ENCODE results near the gene DCUN1D3.
"Not testable (repeated sequence)": the region's sequence is repeated elsewhere in the genome, so short reads cannot be mapped to it uniquely, and the experiment has no call there.

The DCUN1D3 gene

DNA sequence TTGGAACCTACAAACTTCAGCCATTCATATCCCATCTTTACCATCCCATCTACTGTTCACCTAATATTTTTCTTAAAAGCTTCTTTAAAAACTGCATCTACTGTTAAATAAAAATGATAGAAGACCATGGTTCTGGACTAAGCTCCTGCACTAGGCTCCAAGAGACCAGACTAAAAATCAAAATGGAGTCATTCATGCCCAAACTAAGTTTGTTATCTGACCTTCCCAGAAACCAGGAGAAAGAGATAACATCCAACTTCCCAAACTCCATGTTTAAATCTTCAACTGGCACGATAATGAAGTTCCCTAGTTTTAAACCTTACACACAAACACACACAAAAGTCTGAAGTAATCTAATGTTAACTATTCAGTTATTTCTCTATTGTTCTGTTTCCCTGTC is 13.8 kb downstream of the DCUN1D3 start:
- no peak for DNase-seq

DNA sequence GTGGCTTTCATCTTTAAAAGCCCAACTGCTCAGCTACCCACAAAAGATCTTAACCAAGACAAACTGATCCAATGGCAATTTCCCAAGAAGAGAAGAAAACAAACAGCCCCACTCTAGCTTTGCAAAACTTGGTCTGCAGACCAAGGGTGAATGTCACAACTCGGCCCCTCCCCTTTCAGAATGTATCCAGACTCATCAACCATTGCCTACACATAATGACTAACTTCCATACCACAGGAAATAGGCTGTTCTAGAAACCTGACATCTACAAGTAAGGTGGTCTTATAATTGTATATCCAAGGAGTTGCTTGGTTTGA is 16.0 kb downstream of the DCUN1D3 start:
- no peak for DNase-seq

DNA sequence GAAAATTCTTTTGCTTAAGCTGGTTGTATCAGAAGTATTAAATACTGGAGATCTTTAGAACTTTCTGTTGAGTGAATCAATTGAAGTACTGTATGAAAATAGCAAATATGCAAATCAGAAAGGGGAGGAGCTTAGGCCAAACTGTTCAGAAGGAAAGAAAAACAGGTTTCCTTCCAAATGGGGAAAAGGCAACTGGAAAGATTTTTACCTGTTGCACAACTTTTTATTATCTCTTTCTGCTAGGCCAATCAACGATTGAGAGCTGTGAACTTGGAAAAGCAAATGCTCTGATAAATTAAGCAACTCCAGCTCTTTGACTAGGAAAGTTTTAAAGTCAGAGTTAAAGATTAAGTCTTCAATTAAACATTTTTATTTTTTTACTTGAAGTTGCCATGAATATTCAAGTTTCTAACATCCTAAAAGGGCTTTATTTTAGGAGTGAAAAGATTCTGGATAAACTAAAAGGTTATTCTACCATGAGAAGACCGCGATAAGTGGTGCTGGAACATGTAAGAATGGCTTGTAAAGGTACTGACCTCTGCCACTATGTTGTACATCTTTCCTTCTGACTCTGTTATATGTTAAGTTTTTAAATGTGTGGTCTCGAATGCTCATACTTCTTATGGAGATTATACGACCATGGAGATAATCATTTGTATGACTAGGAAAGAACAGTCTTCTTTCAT is 16.5 kb downstream of the DCUN1D3 start:
- DNase-seq, result no peak

DNA sequence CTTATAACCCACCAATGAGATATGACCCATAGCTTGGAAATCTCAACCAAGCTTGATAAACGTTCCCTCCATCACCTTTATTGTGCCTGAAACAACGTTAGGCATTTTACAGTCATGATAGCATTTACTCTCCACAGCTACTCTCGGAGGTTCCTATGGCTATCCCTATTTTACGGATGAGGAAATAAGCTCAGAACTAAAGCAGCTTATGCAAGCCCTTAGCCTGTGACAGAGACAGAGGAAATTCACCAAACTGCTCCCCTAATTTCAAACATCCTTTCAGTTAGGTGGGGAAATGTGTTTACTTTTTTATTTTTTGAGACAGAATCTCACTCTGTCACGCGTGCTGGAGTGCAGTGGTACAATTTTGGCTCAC is 18.7 kb downstream of the DCUN1D3 start:
- DNase-seq, result no peak

DNA sequence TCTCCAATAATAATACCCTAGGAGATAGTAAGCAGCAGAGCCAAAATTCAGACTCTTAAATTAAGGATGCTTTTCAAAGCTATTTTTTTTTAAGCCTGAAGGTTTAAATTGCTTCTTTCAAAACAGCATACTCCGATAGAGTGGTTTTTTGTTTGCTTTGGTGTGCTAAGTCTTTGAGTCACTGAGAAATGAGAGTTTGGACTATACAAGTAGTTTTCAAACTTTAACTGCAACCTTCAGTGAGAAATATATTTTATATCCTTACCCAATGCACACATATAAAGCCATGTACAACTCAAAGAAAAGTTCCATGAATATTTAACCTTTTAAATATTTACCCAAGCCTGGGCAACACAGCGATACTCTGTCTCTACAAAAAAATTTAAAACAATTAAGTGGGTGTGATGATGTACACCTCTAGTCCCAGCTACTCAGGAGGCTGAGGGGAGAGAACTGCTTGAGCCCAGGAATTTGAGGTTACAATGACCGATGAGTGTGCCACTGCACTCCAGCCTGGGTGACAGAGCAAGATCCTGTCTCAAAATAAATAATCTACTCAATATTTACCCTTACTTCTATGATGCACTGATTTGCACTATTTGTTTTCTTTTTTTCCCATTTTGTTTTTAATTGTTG is 19.2 kb downstream of the DCUN1D3 start:
- no peak for DNase-seq

DNA sequence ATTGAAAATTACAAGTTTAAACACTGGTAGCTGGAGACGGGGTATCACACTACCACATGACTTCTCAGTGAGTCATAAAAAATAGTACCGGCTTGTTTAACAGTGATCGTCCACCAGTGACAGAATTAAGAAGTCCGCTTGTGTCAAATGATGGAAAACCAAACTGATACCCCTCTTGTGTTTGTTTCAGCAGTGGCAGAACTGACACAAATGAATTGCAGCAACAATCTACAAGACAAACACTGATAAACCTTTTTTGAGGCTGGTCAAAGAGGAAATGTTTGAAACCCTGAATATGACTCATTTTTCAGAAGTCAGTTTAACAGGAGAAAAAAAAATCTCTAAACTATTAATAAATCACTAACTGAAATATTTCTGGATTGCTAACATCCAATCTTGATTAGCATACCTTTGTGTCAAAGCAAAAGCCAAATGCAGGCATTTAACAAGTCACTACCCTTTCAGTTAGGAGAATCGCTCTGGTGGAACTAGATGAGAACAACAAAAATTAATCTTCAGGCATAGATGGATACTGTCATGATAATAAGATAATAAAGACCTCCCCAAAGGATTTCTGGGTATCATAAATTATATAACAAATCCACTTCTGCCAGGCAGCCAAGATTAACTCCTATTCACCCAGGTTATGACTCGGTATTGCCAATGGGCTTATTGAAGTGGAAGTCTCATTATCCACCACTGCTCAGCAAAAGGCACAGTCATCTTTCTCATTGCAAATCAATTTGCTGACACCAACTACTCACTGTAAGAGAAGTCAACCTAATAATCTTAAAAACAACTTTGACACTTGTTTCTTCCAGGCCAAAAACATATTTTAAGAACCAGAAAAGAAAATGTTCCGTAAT is 20.8 kb downstream of the DCUN1D3 start:
- no peak for DNase-seq

DNA sequence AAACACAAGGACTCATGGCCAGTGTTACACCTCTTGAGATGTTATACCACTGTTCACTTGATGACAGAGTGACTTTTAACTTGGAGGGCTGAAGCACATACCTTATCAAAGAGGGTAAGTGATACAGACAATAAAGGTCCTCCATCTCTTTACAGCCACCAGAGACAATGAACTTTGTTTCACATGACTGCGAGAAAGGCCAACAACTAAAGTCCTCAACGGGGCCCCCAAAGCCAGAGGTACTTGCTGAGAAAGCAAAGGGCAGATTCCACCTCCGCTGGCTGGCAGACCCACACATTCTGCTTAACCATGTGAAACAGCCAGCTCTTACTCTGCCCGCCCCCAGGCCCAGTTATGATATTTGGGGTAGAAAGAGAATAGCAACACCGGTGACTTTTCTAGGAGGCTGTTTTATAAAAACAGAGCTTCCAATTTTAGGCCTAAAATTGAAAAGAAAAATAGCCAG is 21.4 kb downstream of the DCUN1D3 start:
- peak; percentile 5 for DNase-seq

DNA sequence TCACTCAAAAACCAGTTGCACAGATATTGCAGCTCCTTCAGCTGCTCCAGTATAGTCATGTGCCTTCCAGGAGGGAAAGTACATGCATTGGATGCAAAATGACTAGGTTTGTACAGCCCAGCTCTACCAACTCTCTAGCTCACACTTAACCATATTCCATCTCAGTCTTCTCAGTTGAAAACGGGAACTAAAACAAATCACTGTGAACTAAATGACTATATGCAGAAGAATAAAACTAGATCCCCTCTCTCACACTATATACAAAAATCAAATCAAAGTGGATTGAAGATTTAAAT is 24.9 kb downstream of the DCUN1D3 start:
- DNase-seq, result no peak

DNA sequence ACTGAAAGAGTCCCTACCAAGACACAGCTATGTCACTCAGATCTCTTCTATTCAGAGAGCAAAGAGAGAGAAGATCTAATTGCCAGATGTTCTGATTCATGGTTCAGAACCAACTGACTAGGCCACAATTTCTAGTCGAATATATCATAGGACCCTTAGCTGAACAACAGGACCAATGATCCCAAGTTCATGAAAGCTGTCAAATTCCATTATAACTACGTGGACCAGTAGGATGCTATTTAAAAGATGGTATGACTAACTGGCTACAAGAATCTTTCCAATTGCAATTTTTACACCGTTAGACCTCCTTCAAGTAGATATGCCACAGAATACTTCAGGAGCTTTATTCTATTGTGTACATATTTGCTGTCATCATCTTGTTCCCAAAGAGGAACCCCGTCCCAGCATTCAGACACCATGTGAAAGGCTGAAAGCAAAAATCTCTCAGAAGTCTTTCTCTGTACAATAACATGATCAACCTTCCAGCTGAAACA is 26.0 kb downstream of the DCUN1D3 start:
- no peak for DNase-seq

DNA sequence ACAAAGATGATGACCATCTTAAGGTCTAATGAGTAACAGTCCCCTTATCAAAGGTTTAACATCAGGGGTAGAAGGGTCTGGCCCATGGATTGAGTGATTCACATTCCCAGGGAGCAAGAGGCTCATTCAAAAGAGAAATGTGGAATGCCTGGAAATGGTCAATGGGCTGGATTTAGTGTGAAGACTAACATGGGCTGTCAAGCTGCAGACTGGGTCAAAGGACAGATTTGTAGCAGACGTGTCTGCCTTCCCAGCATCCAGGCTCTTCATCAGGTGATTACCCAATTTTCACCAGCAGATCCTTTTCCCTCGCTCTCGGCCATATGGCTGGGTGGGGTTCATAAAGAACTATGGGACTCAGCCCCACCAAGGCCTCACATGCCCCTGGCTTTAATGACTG is 26.8 kb downstream of the DCUN1D3 start:
- no peak for DNase-seq

DNA sequence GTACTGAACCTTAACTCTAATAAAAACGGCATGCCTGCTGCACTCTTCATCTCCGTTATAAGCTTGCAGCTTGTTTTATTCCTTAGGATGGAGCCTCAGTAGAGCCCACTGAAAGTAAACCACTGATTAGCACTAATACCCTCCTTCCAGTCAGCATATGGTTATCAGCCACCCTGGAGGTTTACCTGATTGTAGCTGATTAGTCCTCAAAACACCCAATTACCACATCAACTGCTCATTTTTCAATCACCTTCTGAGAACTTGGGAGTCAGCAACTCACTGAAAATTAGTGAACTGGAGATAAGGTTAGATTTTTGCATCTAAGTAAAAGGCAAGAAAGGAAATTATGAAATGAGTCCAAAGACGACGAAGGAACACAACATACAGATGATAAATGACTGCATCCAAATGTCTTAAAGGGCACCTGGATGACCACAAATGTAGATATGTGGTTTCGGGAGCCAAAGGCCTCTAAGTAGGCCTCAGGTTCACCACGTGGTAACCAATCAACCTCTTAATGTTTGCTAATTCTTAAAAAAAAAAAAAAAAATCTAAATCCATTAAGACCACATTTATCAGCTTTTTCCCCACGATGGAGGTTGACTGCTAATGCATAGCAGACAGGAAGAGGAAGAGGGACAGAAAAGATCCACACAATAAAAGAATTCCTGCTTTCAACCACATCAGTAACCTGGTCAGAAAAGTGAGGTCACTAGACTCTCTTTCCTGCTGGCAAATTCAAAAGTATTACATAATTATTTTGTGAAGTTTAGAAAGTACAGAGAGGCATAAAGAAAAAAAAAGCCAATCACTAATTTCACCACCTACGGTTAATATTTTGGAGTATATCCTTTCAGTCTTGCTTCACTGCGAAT is 28.0 kb downstream of the DCUN1D3 start:
- DNase-seq, result no peak

DNA sequence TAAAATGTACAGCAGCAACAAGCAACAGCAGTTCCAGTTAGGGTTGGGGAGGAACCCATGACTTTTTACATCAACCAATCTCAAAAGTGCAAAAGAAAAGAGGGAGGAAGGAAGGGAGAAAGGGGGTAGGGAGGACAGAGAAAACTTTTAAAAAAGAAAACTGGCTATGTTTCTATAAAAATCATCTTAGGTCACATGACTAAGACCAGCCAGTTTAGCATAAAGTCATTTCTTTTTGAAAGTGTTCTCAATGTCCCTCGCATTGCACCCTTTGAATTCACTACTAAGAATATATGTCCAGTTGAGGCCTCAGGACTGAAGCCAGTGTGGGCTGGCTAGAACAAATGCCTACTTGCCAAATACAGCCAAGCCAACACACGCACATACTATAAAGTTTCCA is 28.9 kb downstream of the DCUN1D3 start:
- DNase-seq, result no peak

DNA sequence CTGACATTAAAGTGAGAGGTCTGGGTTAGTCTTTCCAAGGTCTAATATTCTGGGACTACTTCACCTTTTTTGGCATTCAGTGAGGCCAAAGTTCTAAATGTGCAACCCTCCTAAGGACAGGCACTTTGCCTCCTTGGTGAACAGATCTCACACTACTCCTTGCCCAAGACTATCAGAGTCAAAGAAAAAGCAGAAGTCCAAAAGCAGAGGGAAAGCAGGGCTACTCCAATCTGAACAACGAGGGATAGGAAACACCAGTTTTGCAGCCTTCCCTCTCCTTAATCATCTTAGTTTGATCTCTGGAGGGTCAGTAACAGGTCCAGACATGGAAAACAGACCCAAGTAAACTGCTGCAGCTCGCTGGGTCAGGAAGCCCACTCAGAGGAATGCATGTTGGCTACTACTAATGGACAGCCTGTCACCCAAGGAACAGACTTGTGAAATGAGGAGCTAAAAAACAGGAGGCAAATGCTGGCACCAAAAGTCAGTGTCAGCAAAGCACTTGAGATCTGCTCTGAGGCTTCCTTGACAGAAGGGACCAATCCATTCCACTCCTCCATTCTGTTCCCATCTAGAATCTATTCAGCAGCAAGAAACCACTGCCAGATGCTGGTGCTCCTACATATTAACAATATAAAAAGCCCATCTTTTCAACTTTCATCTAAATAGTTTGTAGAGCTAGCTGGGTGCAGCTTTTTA is 29.9 kb downstream of the DCUN1D3 start:
- DNase-seq, result no peak

DNA sequence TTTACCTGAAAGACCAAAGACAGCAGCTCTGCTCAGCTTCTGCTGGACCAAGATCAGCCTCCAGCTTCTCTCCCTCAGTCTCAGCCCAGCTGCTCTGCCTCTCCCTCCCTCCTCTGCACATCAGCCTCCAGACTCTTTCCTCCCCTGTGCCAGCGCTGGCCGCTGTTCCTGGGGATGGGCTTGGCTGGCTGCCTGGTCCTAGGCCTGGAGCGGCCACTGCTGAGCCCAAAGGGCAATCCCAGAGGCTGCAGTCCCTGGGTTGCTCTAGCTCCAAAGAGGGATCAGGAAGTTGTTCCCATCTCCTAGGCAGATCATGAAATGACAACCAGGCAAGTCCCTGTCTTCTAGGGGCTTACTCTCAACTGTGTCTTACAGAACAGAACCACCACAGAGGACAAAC is 31.3 kb downstream of the DCUN1D3 start:
- no peak for DNase-seq

DNA sequence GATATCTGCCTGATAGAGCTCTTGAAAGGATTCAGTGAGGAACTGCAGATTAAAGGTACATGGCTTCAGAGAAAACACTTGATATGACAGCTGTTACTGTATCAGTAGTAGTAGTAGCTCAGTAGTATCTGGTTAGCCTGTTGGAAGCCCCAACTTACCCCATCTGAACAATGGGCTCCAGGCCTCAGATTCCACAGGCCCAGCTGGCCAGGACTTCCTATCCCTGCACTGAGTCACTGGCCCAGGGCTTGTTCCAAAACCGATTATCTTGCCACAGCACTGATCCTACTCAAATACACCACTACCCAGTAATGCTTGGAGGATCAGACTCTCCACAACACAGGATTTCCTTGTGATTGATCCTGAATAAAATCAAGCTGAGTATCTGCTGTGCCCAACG is 32.6 kb downstream of the DCUN1D3 start:
- no peak for DNase-seq

DNA sequence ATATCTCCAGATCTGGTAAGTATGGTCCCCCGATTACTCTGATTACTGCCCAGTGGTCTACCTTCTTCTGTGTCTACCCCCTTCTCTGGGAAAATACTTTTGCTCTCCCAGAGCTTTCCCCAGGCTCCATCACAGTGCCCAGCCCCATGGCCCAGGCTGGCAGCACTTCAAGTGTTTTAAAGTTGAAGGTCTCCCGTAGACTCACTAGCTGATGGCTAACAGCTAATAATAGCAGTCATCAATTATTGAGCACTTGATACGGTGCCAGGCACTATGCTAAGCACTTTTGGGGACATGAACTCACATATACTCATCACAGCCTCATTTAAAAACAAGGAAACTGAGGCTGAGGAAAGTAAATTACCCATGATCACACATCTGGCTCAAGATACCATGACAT is 33.4 kb downstream of the DCUN1D3 start:
- DNase-seq, result no peak

DNA sequence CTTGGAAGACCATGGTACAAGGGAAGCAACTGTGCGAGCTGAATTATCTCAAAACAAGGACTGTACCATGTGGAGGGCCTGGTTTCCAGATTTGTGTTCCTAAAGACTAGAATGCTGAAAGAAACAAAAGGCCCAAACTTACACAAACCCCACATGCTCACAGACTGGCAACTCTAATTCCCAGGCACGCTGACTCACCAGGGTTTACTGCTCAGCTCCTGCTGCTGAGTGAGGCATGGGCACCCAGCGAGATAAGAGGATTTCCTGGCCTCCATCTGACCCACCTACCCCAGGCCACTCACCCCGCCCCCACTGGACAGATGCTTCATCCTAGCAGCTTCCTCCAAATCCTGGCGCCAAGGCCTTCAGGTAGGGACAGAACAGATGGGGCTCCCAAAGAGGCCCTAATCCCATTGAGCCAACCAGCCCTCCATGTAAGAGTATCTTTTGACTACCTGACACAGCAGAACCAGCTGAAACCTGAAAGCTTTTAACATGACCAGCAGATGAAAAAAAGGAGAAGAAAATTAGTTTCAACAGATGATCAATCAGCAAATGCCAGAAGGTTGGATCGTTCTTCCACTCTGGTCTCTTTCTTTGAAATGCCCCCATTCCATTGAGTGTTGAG is 33.9 kb downstream of the DCUN1D3 start:
- DNase-seq, result no peak

DNA sequence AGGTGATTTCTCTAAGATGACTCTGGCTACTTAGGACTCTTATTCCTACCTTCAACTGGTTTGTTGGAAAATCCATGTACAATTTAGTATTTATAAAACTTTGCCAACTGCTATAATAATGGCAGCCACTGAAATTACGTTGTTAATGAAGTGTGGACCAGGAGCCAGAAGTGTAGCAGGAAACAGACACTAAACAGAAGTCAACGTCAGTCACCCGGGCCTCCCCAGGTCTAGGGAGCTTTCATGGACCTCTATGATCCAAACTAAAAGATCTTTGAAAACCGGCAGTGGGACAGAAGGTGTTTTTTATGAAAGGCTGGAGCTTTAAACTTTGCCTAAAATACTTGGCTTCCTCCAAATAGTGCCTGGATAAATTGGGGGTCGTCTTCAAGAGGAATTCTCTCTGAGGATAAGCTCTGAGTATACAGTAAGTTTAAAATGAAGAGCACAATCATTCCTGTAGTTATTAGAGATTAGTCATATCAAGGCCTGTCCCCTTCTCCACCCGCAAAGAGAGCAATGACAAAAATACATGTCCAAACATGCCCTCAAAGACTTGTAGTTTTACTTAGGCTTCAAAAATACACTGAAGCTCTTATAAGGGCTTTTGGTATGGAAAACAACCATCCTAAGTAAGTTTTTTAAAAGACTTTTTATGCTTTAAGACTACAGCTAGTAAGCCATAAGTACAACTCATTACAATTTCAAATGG is 34.6 kb downstream of the DCUN1D3 start:
- no peak for DNase-seq

DNA sequence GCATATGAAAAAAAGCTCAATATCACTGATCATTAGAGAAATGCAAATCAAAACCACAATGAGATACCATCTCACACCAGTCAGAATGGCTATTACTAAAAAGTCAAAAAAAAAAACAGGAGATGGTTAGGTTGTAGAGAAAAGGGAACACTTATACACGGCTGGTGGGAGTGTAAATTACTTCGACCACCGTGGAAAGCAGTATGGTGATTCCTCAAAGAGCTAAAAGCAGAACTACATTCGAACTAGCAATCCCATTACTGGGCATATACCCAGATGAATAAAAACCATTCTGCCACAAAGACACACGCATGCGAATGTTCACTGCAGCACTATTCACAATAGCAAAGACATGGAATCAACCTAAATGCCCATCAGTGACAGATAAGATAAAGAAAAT is 35.8 kb downstream of the DCUN1D3 start:
- not testable (repeated sequence) for DNase-seq

DNA sequence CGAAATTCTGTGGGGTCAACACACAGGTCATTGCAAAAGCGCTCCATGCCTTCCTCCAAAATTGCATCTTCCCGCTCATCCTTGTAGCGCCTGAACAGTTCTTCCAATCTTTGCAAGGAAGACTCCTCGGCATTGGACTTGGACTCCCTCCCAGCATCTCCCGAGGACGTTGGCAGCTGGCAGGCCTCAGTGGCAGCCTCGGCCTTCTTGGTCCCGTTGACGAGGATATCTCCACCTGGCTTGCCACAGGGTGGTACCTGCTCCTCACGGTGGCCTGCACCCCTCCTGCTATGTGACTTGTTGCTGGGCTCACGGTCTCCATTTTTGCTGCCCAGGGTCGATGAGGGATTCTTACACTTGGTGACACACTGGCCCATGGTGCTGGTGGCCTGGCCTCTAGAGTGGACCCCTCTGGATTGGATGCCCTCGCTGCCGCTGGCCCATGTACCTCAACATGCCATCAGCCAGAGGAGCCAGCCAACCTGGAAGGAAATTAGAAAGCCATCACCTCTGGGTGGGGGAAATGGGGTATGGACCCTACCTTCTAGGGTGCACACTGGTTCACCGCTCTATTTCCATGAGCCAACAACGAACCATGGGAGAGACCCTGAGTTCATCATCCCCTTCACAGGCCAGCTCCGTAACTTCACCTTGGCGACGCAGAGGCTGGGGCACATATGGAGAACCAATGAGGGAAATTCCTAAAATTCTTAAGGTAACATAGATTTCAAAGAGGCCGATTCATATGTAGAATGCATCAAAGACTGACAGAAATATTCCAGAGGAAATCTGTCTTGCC is 37.8 kb downstream of the DCUN1D3 start:
- DNase-seq, result no peak

Data from activated naive CD4-positive, alpha-beta T cell treated with Interleukin-2 at 50 U/mL for 16 hours (primary cell).